Measurements from ENCODE around the gene ADAMTSL2. TPM values are rescaled to one million over a fixed set of nuclear protein-coding genes. Genes with fewer than 3 reads are reported as not detected.

ADAMTSL2 gene
- total RNA-seq, 1 donor from 2014 or later: 0.88 TPM

DNA sequence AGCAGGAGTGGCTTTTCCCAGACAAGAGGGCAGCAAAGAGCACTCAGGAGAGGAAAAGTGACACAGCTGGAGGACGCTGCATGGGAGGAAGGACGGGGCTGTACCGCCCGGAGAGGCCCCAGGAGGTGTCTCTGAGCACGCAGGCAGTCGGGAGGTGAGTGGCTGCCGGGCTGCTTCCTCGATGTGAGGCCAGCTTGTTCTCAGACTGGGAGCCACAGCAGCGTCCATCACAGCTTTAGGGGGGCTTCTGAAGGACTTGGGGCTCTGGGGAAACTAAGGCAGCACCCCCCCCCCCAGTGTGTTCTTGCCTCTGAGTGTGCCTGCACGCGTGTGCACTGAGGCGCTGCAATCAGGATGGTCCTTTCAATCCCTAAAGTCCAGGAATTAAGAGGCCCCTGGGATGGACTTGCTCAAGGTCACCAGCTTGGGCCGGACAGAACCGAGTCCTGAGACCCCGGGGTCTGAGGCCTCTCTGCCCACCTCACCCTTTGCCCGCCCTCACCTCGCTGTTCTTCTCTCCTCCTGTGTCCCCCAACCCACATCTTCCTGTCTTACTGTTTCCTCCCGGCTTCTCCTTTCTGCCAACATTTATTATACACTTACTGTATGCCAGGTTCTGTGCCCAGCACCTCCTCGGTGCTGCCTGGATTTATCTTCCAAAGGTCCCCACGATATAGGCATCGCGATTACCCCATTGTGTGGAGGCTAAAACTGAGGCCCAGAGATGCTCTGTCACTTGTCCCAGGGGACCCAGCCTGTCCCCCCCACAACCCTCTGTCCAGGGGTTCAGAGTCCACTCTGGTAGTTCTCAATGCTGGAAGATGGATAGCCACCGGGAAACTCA lies 41.7 kb downstream of the ADAMTSL2 start:
- no peak for ATAC-seq

DNA sequence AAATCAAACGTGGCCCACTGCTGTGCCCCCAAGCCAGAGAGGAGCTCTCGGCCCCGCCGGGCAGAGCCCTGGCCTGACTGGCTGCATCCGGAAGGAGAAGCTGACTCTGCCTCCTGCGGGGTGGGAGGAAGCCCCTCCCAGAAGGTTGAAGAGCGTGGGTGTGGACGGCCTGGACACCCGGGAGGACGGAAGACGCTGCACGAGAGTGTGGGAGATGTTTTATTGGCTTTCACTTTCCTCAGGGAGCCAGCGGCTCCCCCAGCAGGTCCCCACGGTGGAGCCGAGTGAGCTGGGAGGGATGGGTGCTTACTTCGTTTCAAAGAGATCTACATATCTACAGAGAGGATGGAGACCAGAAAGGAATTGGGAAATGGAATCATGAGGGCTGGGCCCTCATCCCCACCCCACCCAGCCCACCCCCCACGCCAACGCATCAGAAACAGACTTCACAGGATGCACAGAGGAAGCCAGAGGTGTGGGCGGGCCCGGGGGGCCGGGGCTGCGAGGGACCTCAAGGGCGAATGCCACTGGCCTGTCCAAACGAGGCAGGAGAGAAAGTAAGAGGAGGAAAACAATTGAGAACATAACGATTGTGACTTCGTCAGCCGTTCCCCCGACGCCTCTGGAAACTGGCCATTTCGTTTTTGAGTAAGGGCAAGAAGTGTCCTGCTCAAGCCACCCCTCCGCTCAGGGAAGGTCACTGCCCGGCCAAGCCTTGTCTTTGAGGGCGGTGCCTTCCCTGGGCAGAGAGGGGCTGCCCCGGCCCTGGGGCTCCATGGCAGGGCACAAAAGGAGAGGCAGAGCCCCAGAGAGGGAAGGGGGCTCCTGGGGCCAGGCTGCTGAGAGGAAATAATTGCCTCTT lies 42.6 kb downstream of the ADAMTSL2 start:
- ATAC-seq: no peak

DNA sequence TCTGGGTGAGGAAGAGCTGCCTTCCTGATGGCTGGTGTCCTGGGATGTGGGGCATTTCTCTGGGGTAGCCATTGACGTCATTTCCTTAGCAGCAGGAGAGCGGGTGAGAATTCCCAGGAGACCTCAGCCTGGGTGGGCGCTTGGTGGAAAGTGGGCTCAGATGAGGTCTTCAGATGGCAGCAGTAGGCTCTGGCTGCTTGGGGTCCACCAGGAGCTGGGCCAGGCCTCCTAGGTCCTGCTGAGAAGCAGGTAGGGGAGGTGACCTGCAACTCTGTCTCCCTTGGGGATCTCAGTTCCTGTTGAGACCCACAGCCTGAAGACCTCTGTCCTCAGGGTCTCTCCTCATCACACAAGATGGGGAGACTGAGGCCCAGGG lies 43.2 kb downstream of the ADAMTSL2 start:
- ATAC-seq: no peak

DNA sequence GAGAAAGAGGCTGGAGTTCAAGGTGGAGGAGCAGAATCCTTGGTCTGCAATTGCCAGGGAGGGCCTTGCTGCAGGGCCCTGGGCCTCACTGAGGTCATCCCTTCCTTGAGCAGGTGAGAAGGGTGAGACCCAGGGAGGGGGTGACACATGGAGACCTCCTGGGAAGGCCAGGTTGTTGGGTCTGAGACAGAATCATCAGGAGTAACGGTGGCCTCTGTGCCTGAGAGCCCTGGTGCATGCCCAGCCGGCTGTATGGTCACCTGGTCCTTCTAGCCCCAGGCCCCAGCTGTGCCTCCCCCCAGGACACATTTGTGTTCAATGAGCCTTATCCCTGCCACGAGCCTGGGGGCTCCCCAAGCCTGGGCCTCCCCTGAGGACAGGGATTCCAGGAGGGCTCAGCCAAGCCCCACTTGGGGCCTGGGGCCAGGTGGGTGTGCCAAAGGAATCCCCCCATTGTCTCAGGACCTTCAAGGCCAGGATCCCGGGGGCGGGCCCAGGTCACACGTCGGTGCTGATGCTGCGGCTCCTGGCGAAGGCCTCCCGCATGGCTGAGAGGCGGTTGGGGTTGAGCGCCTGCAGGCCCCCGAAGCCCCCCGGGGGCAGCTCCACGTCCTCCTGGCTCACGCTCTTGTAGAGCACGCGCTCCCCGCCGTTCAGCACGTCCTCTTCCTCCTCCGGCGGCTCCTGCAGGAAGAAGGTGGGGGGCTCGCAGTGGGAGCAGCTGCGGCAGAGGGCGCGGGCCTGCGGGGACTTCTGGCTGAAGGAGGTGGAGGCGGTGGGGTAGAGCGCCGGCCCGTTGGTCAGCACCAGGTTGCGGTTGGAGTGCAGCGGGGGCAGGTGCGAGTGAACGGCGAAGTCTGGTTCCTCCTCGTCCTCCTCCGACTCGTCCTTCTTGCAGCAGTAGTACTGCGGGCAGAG lies 44.3 kb downstream of the ADAMTSL2 start:
- no peak for ATAC-seq

DNA sequence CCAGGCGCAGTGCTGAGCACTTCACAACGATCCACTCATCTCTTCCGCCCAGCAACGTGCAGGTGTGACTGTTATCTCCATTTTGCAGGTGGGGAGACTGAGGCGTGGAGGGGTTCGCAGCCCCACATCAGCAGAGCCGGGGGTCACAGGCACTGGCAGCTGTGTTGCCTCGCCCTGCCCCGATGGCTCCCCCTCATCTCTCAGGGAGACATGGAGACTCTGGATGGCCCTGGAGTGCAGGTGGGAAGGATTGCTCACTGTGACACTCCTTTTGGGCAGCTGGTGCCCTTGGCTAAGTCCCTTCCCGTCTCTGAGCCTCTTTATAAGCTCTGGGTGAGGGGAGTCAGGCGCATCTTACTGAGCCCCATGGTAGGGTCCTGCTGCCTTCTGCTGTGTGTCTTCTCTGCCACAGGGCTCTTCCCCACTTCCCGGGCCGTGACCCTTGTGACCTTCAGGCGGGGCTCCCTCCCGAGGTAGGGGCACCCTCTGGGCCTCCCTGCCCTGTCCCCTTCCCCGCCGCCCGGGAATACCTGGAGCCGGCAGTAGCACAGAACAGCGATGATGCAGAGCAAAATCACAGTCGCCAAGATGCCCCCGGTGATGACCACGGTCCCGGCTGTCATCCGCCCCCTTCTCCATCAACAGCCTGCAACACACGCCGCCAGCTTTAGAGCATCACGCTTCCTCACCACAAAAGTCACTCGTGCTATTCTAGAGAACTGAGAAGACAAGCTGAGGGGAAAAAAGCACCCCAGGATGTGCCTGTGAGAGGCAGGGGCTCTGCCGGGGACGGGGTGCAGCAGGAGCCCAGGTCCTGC lies 45.3 kb downstream of the ADAMTSL2 start:
- no peak for ATAC-seq

DNA sequence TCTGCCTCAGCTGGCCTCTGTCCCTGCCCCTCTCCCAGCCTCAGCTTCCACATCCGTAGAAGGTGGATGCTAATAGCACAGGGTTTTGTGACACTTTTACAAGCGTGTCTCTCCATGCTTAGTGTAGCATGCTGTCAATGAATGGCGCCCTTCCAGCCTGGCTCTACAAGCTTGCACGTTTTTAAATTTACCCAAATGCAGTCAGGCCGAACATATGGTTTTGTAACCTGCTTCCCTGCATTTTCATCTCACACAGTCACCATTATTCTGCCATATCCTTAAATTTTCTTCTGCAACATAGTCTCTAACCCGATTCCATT lies 45.9 kb downstream of the ADAMTSL2 start:
- ATAC-seq: no peak

DNA sequence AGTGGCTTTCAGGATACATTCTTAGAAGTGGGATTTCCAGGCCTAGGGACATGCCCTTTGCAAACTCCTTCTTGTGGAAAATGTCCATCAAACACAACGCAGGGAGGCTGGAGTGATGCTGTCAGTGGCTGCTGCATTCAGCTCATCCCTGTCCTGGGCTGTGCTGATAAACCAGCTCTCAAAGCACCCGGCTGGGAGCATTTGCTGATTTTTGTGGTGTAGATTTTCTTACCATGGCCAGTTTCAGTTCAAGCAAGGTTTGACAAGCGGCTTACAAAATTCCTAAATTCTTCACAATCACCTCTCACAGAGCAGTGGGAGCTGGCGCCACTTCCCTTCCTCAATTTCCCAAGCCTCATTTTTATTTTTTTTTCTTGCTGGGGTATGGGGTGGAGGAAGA lies 46.5 kb downstream of the ADAMTSL2 start:
- no peak for ATAC-seq

DNA sequence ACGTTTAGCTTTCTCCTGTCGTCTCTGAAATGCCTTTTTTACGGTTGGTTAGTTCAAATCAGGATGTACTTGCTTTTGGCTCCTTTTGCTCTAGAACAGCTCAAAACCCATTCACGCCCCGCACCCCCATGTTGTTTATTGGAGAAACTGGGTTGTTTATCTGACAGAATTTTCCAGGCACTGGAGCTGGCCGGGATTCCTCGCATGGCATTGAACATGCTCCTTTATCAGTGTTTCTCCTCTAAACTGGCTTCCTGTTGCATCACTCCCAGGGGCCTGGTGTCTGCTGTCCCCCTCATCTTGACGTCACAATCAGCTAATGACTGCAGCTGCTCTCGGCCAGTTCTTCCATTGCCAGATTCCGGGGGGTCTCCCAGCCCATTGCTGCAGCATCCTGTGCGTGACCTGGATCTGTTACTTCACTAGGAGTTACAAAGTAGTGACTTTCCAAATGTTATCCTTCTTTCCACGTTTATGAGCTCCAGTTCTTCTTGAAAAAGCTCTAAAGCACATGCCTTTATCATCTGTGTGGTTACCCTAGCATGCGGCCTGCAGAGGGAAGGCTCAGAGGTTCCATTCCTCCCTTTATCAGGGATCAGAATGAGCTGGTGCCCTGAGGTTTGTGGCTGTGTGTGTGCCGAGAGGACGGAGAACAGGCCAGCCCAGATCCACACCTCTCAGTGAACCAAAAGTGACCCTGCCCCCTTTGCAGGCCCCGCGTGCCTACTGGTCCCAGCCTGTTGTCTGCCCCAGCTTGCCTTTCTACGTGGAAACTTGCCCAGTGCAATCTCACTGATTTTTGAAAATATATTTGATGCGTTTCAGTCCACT lies 47.2 kb downstream of the ADAMTSL2 start:
- no peak for ATAC-seq

DNA sequence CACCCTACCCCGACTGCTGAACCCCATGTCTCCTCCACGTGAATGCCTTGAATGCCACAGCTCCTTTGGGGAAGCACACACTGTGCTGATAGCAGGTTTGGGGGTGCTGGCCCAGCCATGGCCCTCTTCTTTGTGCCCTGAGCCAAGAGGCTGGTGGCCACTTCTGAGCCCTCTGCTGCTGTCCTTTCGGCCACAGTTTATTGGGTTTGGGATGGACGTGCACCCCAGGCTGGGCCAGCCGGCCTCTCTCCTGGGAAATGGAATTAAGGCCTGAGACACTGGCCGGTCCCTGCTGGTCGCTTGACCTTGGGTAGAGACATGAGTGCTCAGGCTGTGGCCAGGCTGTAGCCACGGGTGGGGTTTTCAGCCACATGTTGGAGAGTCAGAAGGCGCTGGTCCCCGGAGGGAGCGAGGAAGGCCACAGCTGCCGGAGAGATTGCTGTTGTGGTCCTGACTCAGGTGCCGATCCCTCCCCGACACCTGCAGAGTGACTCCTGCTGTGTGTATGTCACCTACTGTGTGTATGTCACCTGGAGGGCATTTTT lies 48.1 kb downstream of the ADAMTSL2 start:
- no peak for ATAC-seq

DNA sequence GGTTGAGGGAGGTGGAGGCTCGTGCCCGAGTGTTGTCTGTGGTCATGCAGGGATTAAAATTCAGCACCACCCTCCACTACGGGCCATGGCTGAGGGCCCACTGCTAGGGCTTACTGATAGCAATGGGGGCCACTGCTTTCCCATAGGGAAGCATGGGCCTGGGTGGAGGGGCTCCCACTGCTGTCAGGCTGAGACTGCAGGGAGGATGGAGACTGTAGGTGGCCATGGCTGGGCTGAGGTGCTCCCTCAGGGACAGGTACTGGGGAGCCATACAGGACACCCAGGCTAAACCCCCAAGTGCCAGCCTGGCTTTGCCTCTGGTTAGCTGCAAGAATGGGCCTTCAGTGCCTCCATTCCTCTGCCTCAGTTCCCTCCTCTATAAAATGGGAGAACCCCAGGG lies 48.6 kb downstream of the ADAMTSL2 start:
- ATAC-seq: no peak

DNA sequence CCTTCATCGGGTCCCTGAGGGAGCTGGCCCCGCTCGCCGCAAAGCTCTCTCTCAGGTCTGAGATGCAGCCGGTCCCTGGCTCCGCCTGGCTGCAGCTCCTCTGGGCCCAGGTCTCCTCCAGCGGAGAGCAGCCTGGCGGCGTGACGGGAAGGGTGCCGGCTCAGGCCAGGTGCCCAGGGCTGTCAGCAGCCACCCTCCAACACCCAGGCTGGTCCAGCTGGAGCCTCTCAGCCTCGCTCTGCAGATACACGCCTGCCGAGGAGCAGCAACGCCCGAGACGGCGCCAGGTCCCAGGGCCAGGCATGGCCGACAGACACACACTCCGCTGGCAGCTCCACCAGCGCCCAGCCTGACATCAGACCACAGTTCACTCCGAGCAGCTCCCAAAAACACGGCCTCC lies 49.1 kb downstream of the ADAMTSL2 start:
- no peak for ATAC-seq

DNA sequence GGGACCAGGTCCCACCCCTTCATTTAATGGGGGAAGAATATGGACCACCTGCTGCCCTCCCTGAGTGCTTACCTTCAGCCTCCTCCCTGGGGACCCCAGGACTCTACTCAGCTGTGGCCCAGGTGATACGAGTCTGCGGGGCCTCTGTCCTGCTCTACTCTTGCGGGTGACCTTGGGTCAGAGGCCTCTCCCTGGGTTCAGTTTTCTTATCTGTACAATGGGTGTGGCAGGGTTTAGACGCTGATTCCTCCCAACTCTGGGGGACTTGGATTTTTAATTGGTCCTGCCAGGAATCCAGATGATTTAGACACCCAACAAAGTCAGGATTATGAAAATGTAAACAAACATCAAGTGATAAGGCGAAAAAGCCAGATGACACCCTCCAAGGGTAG lies 49.7 kb downstream of the ADAMTSL2 start:
- ATAC-seq: no peak

DNA sequence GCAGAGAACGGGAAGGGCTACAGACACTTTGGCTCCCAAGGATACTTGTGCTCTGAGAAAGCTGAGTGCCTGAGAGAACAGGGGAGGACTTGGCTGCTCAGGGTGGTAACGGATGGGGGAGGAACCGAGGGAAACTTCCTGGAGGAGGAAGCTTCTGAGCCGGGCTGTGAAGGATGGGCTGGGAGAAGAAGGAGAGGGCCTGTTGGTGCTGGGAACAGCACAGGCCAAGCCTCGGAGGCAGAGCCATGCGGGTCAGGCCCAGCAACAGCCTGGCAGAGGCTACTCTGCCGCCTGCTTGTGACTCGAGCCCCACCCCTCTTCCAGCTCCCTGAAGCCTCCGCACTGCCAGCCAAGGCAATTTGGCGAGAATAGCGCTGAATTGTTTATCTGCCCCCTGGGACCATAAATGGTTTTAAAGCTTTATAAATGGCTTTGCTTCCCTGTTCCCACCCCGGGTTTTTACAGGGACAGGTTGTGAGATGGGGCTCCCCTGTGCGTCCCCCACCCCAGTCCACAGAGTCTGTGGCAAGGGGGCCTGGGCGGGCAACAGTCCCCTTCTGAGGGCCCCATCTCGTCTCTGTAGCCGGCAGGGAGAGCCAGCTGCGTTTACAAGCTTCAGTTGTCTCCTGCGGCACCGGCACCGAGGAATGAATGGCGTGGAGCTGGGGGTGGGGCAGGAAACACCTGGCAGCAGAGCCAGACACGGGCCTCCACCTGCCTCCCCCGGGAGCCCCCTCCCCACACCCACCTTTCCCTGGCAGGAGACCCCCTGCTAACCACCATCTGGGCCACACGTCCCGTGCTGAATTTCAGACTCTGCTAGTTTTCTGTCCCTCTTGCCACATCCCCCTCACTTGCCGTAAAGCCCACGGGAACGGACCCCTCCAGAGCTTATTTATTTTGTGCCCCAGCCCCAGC lies 50.3 kb downstream of the ADAMTSL2 start:
- ATAC-seq: no peak

DNA sequence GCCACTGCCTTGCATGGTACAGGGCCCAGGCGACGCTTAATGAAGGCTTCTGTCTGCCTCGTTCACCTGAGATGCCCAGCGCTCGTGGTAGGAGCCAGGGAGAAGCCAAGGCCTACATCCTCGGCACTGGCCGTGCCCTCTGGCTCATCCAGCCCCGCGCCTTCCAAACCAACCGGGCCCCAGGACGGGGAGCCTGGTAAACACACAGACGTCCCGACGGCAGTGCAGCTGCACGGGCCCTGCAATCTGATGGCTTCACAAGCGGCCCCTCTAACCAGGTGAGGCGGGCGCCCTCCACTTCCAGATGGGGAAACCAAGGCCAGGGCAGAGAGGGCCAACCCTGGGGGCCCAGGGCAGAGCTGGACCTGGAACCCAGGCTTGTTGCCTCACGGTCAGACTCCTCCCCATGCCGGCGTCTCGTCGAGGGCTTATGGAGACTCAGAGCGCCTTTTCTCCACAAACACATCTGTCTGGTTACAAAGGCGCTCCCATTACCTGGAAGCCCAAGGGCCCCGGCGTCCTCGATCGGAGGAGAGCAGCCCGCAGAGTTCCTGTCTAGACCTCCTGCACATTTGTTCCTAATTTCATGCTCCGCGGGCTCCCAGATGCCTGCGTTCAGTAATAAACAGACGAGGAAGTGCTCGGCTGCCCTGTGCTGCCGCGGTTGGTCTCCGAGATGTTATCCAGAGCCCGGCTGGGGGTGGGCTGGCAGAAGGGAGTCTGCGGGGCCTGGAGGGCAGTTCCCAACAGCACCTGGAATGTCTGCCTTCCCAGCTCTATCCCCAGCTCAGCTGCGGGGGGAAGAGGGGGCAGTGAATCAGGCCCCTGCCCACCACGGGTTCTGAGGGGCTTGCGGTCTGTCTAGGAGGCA lies 51.2 kb downstream of the ADAMTSL2 start:
- ATAC-seq: no peak

DNA sequence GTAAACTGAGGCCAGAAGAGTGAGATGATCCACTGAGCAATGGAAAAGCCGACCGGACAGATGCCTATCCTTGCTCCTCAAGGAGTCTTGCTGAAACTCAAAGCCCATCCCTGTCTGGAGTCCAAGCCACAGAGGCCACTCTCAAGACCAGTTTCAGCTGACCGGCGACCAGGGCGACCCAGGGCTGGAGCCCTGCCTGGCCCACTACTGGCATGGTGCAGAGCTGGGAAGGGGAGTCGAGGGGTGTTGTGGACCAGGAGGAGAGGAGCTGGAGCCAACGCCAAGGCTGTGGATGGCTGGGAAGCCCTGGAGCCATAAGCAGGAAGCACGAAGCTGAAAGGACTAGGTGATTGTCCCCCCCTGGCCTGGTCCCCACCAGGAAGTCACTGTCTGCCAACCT lies 52.5 kb downstream of the ADAMTSL2 start:
- no peak for ATAC-seq

DNA sequence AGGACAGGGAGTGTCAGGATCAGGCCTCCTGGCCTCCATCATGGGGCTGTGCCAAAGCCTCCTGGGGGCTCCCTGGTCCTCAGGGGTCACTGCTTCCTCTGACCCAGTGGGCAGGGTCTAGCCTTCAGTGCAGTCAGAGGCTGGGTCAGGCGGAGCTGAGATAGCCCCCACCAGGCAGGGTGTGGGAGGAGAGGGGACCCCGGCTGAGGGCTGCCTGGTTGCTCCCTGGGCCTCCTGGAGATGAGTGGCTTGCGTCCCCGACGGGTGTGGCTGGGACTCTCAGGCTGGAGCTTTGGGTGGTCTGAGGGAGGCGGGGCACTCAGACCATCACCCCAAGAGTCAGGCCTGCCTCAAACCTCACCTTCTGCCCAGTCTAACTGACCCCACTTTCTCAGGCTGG lies 53.0 kb downstream of the ADAMTSL2 start:
- no peak for ATAC-seq

DNA sequence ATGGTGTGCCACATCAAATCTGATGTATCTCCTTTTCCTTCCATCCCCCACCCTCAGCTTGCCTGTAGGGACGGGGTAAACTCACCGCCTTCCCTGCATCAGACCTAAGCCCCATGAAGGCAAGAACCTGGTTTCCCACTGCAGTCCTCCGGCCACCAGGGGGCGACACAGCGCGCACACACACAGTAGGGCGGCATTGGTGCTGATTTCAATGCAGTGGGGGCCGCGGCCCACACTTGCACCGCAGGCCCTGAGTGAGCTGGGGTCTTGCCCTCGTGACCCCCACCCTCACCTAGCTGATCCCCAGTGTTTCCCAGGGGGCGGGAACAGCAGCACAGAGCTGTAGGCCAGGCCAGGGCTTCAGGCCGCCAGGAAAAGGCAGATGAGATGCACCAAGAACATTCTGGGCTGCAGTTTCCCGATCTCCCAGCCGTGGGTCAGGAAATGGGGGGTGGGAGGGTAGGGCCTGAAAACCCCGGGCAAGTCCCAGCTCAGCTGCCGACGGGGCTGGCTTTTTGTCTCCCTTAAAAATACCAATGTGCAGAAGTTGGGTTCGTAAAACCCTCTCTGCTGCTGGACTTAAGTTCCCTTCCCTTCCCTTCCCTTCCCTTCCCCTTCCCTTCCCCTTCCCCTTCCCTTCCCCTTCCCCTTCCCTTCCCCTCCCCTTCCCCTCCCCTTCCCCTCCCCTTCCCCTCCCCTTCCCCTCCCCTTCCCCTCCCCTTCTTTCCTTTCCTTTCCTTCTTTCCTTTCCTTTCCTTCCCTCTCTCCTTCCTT lies 55.1 kb downstream of the ADAMTSL2 start:
- ATAC-seq: no peak

All from esophagus mucosa (tissue), 1 donor.